Hepatic stellate cell (primary cell): ENCODE data around the gene DCST1.

Source experiments
- DNase-seq: peaks from one replicate; pipeline ENCODE4 v3.0.0; 2011; ENCODE audit warnings: low spot score

DCST1 gene

DNA sequence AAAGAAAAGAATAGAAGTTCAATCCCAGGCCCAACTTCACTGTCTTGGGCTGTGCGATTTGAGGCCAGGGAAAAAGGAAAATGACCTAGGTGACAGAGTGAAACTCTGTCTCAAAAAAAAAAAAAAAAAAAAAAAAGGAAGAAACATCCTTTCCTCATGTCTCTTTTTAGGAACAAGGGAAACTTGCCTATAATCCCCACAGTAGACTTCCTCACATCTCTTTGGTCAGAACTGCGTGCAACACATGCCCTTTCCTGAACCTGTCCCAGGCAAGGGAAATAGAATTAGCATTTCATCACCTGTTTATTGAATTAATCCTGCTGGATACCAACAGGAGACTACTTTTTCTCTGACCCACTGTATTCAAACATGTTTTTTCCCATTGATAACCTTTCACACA is 2.3 kb downstream of the DCST1 start:
- no peak for DNase-seq

DNA sequence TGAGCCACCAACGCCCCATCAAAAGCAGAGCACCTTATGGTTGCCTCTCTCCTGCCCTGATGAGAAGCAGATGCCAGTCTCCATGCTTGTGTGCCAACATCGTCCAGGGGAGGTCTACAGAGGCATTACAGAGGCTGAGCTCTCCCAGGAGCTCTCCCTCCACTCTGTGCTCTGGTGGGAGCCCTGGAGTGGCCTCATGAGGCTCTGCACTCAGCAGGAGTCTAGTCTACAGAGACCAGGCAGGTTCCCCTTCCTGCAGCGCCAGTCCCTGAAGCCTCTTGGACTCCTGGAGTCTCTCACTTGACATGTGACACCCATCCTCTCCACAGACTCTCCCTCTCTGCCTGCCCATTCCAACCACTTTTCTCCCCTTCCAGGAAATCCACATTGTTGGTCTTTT is 3.4 kb downstream of the DCST1 start:
- no peak for DNase-seq

DNA sequence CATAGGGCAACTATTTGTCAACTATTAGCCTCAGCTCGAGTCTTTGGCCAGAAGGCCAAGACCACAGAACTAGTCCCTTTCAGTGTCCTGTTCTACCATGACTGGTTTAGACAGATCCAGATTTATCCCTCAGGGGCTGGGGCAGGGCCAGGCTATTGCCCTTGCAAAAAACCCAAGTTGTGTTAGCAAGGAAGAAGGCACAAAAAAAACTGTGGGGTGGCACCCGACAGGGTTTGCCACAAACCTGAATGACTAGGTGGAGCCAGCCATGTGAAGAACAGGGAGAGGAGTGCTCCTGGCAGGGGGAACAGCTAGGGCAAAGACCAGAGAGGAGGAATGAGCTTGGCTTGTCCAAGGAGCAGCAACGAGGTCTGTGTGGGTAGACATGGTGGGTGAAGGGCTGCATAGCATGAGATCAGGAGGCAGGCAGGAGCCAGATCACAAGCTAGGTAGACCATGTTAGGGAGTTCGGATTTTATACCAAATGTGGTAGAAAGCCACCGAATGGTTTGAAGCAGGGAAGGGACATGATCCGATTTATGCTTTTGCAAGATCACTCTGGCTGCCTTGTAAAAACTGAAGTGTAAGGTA is 4.3 kb downstream of the DCST1 start:
- DNase-seq, result no peak

DNA sequence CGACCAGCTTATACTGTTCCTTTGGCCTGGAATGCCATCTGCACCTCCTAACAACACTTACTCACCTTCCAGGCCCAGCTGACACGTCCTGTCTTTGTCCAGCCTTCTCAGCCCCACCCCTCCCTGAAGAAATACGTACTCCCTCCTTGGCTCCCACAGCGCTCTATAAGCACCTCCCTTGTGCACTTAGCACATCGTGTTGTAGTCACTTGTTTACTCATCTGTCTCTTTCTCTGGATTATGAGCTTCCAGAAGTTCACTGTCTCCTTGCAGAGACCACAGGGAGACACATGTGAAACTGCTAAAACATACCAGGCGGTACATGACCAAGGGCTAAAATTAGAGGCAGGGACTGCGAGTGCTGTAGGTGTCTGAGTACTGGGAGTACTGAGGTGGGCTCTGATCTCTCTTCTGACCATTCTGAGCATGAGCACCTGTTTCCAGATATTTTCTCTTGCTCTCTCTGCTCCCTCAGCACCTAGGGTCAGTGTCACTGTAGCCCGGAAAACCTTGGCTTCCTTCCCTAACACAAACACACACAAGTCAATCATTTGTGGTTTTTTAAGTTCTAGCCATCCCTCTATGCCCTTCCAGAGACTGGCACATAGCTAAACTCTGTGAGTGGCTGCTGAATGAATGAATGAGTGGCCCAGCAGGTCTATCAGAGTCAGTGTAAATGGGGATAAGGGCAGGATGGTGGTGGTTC is 5.1 kb downstream of the DCST1 start:
- DNase-seq, result no peak

DNA sequence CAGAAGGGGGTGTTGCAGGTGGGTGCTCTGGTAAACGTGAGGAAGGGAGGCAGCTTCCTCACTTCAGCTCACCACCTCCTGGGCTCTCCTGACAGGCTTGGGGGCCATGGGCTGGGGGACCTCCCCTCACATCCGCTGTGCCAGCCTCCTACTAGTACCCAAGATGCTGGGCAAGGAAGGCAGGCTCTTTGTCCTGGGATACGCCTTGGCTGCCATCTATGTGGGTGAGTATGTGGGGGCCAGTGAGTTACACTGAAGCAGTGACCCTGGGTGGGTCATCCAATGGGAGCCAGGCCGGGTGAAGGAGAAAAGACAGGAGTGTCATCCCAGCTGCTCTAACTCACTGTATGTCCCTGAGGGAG is 5.7 kb downstream of the DCST1 start:
- no peak for DNase-seq

DNA sequence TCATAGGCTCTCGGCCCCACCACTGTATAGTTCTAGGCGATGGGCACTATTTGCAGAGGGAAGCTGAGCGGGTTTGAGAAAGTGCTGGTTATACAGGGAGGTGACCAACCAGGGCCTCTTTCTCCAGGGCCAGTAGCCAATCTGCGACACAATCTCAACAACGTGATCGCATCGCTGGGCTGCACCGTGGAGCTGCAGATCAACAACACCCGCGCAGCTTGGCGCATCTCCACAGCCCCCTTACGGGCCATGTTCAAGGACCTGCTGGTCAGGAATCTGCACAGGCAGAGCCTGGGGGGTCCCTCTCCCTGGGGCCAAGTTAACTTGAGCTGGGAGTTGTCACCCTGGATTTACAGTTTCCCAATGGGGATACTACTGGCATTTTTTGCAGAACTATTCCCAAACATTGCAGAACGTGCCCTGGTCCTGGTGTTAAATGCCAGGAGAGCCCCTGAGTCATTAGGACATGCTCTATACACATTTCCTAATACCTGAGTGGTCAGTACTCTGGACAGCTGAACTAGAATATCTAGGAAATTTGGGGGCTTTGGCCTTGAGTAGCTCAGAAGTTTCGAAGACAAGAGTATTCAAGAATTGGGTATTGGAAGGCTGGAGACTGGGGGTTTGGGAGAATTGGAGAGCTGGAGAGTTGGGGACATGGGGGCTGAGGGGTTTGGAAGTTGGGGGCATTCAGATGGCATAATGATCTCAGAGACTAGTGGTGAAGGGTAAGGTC is 6.9 kb downstream of the DCST1 start:
- no peak for DNase-seq

DNA sequence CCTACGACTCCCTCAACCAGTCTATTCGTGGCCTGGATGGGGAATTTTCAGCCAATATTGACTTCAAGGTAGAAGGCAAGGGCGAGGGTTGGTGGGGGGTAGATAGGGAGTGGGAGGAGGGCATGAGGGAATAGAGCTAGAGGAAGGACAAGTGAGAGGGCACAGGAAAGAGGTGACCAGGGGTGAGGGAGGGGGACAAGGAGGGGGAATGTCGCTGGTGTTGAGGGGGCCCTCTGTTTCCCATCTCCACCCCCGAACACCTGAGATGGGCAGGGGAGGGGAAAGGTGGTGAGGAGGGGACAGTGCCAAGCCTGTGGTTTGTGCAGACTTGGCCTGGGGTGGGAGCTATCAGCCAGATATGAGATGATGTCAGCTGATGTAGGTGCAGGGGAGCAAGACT is 9.2 kb downstream of the DCST1 start:
- no peak for DNase-seq

DNA sequence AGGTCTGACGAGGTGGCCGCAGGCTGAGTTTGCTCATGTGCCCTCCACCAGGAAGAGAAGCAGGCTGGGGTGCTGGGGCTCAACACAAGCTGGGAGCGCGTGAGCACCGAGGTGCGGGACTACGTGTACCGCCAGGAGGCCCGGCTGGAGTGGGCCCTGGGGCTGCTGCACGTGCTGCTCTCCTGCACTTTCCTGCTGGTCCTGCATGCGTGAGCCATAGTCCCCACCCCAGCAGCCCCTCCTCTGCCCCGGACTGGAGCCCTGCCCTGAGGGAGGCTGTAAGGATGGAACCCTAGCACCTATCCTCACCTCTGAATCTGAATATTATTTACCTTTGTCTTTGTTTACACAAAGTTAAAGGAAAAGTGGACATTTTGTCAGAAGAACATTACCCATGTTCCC is 9.7 kb downstream of the DCST1 start:
- no peak for DNase-seq

DNA sequence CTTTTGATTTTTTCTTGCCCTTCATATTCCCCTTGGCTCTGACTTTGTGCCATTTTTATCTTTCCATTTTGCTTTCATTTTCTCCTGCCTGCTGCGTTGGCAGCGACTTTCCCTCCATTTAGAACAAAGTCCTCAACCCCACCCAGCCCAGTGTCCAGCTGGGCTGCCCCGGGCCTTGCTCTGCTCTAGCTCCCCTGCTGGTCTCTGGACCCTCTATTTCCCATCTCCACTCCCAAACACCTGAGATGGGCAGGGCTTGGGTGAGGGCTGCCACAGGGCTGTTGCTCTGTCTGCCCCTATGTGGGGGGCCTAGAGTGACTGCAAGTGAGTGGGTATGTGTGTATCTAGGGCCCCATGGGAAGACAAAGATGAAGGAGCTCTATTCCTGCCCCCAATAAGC is 10.2 kb downstream of the DCST1 start:
- DNase-seq, result no peak

DNA sequence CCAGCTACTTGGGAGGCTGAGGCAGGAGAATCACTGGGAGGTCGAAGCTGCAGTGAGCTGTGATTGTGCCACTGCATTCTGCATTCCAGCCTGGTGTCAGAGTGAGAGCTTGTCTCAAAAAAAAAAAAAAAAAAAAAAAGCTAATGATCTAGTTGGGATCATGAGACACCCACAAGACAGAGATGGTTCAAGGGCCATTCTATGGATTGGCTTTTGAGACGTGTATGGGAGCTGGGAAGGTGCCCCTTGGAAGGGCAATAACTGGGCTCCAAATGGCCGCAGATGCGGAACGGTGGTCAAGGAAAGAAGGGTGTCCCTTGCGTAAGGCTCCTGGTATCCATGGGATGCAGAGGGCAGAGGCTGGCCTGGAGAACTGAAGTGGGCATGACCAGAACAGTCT is 10.7 kb downstream of the DCST1 start:
- no peak for DNase-seq

DNA sequence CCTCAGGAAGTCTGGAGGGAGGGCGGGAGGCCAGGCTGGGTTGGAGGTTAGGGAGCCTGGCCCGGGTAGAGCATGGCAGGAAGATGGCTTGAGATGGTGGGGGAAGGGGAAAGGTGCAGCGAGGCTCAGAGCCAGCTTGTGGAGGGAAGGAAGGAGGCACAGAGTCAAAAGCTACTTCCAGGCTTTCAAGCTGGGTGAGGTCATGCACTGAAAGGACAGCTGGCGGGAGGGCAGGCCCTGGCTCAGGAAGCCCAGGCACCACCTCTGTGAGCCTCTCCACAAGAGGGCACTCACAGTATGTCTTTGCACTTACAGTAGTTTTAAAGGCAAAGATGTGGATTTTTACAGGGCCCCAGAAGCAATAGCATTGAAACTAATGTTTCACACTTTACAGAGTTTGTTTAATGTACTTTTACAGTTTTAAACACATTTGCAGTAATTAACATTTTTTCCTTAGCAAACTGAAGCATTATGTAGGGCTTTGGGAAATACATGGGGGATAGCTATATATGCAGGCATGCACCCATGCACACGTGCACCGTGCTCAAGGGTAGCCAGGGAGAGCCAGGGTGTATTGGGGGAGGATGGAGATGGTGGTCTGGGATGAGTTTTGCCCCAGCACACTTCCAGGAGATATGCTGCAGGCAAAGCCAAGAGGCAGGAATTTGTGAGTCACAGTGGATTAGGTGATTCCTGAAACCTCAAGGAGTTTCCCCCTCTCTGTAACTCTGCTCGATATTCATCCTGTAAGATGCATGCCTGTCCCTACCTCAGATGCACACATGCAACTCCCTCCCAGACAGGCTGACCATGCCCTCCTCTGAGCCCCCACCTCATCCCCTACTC is 11.4 kb downstream of the DCST1 start:
- peak; percentile 90 for DNase-seq

DNA sequence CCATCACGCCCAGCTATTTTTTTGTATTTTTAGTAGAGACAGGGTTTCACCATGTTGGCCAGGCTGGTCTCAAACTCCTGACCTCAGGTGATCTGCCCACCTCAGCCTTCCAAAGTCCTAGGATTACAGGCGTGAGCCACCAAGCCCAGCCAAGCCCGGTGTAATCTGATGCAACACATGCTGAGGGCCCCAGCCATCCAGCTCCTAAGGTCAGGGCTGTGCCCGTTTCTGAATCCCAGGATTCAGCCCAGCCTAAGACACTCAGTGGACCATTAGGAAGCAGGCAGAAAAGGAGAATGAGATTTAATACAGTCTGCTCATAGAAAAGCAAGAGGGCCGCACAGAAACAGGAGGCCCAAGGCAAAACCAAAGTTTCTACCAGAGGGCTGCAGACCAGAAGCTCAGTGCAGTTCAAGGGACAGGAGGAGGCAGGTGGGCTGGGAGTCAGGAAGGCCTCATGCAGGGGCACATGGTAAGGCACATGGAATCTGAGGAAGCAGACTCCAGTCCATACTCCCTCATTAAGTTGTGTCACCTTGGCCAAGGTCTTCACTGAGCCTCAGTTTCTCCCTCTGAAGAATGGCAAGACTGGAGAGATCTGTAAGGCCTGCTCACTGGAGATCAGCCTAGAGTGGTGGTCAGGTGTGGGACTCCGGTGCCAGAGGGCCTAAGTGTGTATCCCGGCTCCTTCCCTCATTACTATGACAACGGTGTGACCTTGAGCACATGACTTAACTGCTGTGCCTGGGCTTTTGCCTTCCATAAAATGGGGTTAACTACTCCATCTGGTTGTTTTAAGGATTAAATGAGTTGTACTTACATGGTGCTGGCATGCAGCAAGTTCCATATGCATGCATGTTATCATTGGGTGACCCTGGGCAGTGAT is 15.1 kb downstream of the DCST1 start:
- DNase-seq, result no peak

DNA sequence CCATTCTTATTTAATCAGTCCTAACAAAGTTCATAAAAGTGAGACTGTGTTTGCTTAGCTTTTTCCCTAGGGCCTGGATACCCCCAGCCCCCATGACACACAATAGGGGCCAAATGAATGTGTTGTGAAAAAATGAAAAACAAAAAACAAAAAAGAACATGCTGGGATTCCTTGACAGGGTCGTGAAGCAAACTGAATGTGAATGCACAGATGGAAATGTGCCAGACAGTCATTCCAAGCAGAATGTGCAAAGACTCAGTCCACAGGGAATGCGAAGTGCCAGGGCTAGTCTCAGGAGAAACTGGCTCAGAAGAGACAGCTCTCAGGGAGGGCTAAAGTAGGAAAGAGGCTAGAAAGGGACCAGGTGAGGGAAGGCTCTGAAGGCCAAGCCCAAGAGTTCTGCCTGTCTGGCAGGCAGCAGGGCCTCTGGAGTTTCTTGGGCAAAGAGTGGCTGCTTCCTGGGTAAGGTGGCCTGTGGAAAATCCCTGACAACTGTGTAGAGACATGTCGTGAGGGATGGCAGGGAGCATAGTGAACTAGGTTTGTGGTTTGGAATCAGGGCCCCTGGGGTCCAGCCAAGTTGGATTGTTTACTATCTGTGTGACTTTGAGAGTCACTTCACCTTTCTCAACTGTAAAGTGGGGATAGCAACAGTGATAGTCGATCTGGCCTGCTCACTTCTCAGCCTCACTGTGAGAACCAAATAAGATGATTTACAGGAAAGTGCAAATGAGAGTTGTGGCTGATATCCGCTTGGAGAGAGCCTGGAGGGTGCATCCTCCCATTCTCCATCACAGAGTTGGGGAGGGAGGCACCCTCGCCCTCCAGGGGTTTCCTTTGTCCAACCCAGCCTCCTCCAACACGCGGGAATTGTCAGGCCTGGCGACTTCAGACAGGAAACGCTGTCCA is 16.3 kb downstream of the DCST1 start:
- peak; percentile 76 for DNase-seq

DNA sequence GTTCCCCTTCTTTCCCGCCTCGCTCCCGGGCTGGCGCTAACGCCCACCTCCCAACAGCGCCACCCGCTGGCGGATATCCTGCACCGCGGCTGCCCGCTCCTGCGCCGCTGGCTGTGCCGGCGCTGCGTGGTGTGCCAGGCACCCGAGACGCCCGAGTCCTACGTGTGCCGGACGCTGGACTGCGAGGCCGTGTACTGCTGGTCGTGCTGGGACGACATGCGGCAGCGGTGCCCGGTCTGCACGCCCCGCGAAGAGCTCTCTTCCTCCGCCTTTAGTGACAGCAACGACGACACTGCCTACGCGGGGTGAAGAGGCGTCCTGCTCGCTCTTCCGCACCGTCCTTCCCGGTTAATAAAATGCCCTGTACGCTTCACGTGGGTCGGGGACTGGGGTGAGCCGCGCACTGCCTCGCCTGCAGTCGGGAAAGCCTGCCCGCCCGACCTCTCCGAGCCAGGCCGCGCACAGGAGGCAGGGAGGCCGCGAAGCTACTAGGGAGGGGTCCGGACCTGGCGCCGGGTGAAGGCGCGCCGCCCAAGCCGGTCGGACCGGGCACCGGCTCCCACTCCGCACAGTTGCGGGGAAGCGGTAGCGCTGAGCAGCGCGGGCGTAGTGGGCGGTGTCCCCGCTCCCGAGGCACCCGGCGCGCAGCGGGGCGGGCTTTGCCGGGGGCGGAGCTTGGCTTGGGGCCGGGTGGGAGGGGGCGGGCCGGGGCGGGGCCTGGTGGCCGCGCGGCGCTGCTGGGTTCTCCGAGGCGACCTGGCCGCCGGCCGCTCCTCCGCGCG is 17.1 kb downstream of the DCST1 start, which contains the start of gene ADAM15:
Gene ADAM15 (plus strand): TSS at position 757 of the 782 bp plus-strand sequence. CDS start 71 bp downstream, outside the sequence.
- DNase-seq, result peak; percentile 94

DNA sequence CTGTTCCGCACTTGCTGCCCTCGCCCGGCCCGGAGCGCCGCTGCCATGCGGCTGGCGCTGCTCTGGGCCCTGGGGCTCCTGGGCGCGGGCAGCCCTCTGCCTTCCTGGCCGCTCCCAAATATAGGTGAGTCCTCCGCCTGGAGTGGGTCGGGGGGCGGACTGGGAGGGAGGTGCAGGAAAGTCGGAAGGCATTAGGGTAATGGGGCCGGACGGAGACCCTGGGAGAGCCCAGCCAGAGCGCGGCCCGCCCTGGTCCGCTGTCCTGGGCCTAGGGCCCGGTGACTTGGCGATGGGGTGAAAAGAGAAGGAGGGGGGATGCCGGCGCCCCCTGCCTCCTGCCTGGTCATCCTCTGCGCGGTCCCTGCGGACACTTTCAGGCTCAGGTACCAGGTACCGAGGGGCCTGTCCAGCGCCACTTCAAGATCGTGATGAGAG is 17.7 kb downstream of the DCST1 start:
- DNase-seq, result no peak

DNA sequence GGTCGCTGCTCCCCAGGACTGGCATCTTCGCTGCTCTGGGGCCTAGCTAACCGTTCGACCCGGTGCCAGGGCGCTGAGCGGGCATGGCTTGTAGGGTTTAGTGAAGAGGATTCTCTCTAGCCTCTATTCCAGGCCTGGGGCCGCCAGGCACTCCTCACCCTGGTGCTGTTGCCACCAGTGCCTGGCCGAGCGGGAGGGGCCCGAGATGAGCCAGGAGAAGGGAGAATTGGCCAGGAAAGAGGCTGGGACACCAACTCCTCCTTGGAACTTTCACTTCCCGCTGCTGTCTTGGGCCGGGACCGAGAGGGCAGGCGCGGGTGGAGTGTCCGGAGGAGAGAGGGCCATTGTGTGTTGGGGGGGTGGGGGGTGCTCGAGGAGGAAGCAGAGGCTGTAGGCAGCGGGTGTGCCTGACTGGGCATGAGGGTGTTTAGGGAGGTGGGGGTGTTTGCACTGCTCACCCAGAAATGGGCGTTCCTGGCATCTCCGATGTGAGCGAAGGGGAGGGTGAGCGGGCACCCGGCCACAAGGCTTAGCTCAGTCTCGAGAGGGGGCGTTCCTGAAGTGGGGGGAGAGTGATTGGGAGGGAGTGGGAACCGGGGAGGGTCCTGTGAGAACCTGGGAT is 18.3 kb downstream of the DCST1 start:
- peak; percentile 70 for DNase-seq

DNA sequence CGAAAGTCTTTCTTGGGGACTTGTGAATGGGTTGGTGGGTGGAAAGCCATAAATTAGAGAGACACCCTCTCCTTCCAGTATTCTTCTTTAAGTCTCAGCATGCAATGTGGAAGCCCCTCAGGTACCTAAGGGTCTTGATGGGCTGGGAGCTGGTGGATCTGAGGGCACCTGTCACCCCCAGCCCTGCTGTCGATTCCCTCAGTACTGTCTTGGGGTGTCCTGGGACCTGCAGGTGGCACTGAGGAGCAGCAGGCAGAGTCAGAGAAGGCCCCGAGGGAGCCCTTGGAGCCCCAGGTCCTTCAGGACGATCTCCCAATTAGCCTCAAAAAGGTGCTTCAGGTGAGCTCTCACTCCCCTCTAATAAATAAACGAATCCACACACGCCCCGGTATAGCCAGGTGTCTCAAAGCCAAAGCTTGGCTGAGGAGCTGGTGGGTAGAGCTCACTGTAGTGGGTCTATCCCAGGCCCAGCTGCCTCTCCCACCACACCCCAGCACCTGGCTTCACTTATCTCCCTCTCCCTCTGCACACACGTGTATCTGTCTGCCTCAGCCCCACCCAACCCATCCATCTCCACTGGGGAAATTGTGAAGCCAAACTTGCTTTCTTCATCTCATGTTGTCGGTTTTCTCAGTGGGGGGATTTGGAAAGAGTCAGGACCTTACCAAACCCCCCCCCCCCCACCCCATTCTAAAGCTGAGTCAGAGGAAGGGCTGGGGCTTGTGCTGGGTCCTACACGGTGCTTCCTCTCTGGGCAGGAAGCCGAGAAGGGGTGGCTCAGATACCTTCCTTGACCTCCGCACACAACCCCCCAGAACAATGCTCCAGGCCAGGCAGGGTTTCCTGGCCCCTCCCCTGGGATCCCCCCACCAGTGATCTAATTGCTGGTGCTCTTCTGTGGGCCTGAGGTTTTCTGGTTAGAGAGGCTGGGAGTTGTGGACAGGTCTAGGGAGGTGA is 19.1 kb downstream of the DCST1 start:
- DNase-seq, result peak; percentile 32
